HG03196 (cell line): ENCODE results near the gene CTBS.
A peak's percentile ranks its signal among the peaks of the same experiment; 100 is the strongest.
"Not testable (repeated sequence)": the region's sequence is repeated elsewhere in the genome, so short reads cannot be mapped to it uniquely, and the experiment has no call there.

Source experiments
- ATAC-seq: cut with Tn5 transposase; IDR thresholded peaks from one replicate; pipeline ENCODE4 v1.9.1; 2021; ENCODE audit not compliant: unreplicated experiment

CTBS gene

DNA sequence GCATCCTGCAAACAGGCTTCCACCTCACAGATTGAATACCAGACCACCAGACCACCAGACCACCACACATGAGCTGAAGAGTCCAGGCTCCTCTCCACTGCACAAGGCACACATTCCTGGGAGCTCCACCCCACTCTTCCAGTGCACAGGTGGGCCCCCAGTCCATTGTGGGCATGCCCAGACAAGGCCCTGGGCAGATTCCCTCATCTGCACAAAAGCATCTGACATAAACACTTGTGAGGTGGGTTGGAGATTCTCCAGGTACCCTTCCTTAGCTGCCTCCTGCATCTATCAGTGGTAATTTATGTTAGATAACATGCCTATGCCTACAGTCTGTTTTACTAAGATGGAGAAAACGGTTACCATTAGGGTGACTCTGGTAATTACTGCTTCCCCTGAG is 11.6 kb upstream of the CTBS start:
- ATAC-seq: no peak

DNA sequence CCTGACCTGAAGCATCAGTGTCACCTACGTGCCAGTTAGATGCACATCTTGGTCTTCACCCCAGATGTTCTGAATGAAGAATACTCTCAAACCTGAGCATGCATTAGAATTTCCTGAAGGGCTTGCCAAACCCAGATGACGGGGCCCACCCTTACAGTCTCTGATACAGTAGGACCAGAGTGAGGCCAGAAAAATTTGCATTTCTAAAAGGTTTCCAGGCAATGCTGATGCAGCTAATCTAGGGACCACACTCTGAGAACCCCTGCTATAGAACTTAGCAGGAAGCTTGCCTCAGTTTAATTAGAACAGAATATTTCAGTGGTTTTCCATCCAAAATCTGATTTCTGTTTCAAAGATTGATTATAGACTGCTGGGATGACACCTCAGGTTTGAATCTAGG is 9.9 kb upstream of the CTBS start:
- no peak for ATAC-seq

DNA sequence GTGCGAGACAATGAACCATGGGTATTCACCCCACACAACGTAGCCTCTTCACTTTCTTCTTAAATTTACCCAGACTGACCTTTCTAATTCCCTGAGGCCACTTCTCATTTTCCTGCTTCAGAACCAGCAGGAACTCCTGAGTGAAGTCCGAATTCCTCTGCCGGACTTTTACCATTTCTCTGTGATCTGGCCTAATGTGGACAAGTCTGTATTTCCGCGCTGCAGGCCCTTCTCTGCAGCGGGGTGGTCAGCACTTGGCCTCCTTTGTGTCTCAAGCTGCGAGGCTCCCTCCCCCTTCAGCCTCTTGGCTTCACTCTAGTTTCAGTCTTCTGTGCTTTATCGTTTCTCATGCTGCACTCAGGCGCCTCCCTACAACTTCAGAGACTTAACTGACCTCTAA is 9.4 kb upstream of the CTBS start:
- no peak for ATAC-seq

GRCh38 chr1:84582802-84583587 is 8.8 kb upstream of the CTBS start:
- no peak for ATAC-seq

DNA sequence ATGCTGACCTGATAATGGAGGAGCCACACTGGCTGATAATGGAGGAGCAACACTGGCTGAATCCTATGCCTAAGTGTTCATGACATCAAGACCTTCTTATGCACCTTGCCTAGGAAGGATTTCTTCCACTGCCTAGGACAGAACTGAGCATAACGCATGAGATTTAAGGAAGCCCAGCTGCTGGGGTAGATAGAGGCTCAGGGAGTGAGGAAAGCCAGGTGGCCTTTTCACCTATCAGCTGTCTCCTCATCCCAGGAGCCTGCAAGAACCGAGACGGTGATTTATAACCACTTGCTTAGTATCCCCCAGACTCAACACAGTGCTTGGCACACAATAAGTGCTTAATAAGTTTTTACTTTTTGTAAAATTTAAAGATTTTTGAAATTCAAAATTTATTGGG is 7.4 kb upstream of the CTBS start:
- no peak for ATAC-seq

DNA sequence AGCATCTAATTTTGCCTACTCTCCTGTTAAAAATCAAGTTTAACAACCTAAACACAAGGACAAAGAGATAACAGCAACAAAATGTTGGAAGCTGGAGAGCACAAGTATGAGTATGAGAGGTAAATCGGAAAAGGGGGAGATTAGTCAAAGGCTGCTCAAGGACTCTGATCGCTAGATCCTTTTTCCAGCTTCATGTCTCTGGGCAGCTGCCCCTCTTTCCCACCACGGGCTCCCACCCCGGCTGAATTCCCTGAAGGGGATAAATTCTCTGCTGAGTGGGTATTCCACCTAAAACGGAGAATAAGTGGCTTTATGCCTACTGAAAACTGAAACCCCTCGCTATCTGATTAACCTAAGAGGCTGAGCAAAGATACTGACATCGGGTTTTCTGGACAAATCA is 696 bp upstream of the CTBS start:
- no peak for ATAC-seq

DNA sequence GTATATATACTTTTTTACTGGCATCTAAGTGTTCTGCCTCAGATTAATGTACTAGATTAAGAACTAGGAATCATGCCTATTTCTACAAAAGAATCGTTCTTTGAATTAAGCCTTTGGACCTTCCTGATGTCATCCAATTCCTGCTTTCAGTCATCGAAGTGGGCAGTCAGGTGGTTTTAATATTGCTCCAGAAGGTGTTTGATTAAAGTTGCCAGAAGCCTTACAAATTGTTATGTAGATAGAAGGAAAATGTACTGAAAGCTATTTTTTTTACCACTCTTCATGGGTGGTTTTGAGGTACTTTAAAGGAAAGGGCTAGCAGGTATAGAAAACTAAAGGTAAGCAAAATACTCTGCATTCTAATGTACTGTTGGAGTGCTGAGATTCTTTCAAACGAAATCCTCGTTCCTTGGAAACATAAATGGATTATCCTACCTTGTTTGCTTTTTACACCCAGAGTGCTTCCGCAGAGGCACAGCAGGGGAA is 716 bp downstream of the CTBS start:
- no peak for ATAC-seq

DNA sequence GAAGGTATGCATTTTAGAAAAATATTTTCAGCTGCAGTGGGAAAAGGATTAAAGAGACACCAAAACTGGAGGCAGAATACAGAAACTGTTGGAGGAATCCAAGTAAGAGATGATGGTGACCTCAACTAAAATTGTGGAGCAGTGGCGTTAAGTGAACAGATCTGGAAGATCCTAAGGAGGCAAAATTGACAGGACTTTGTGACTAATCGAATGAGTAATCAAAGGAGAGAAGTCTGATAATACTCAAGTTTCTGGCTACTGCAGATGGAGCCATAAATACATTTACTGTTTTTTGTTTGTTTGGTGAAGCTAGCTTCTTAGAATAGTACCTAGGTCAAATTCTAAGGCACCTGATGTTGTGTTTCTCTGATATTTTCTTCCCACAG is 3.1 kb downstream of the CTBS start:
- ATAC-seq: no peak

- ATAC-seq: no peak
Observed at GRCh38 chr1:84570436-84571149, 3.6 kb downstream of the CTBS start.

DNA sequence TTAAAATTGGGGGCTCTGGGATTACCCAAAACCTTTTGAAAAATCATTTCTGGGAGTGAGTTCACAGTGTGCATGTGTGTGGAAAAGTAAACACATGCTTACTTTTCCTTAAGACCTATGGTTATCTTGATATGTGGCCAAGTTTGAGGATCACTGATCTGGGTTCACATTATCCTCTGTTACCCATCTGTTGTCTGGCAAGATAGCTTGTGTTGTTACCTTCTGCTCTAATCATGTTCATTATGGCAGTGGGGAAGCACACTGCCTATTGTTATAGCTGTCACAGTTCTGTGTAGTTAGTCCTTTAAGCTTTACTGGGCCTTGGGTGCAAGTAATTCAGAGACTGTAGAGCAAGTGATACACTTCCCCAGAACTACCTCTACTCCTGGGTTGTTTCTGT is 5.0 kb downstream of the CTBS start:
- ATAC-seq: no peak

GRCh38 chr1:84550826-84551225 is 23.4 kb downstream of the CTBS start:
- ATAC-seq: no peak

DNA sequence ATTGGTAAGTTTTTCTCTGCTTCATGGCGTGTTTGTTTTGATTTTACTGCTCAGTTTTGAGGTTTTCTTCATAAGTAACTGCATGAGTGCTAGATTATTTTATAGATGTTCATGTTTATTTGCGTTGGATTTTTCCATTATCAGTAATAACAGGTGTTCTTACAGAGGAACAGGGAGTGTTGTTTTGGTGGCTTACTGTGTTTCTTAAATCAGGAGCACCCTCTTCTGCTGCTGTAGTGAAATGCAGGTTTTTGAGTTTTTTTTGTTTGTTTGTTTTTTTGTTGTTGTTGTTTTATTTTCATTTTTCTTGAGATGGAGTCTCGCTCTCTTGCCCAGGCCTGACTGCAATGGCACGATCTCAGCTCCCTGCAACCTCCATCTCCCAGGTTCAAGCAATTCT is 32.6 kb downstream of the CTBS start:
- no peak for ATAC-seq

DNA sequence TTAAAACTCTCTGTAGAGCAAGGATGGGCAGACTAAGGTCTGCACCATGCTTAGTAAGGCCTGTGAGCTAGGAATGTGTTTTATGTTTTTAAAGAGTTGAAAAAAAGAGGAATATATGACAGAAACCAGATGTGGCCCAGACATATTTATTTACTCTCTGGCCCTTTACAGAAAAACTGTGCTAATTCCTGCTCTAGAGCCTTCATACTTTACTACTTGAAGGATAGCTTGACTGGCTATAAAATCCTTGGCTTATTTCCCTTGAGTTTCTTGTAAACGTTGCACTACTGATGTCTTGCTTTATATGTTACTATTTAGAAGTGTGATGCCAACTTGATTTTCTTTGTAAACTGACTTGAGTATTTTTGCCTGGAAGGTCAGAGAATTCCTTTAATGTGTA is 33.5 kb downstream of the CTBS start:
- ATAC-seq: no peak

DNA sequence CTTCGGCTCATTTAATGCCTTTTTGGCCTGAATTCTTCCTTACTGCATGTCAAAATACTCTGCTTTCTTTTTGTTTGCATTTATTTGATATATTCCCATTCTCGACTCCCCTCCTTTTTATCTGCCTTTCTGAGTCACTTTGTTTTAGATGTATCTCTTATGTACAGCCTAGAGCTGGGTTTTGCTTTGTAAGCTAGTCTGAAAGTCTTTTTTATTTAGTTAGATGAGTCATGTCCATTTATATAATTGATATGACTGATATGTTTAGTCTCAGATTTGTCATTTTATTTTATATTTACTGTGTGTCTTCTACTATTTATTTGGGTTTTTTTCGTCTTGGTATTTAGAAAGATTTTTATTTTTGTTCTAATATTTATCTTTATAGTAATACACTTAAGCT is 34.3 kb downstream of the CTBS start:
- no peak for ATAC-seq

- peak; percentile 60 for ATAC-seq
Observed at GRCh38 chr1:84538599-84538998, 35.6 kb downstream of the CTBS start.

- no peak for ATAC-seq
Observed at GRCh38 chr1:84525779-84526178, 48.5 kb downstream of the CTBS start.

DNA sequence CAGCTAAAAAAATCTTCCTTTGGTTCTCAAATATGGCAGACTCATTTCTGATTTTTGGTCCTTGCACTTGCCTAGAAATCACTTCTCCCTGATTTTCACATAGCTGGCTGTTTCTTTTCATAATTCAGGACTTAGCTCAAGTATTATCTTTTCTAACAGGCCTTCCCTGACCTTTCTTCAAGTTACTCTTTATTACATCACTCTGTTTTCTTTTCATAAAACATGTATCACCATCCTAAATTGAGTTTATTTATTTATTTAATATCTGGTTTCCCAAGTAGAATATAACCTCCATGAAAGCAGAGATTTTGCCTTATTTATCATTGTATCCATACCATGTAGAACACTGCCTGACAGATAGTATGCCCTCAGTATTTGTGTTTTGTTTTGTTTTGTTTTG is 49.6 kb downstream of the CTBS start:
- no peak for ATAC-seq

GRCh38 chr1:84510668-84511067 is 63.6 kb downstream of the CTBS start:
- ATAC-seq: no peak

GRCh38 chr1:84510165-84510564 is 64.1 kb downstream of the CTBS start:
- no peak for ATAC-seq

- no peak for ATAC-seq
Observed at GRCh38 chr1:84509029-84509428, 65.2 kb downstream of the CTBS start.

DNA sequence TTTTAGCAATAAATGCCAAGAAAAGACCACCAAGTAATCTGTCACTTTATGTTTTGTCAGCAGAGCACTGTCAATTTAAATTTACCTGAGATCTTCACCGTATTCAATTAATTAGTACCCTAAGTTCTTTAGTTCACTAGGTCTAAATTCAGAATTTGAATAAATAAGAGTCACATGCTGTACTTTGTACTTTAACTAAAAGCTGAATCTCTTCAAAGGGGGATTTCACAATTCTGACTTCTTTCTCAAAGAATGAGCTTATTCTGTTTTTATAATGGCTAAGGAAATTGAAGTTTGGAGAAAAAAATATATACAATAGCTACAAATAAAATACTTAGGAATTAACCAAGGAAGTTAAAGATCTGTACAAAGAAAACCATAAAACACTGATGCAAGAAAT is 65.7 kb downstream of the CTBS start:
- ATAC-seq: no peak

DNA sequence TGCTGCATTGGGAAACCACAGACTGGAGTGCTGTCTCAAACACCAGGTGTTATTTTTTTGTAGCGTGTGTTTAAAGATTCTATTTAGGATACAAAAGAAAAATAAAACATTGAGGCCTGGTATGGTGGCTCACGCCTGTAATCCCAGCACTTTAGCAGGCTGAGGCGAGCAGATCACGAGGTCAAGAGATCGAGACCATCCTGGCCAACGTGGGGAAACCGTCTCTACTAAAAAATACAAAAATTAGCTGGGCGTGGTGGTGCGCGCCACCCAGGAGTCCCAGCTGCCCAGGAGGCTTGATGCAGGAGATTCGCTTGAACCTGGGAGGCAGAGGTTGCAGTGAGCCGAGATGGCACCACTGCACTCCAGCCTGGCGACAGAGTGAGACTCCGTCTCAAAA is 66.4 kb downstream of the CTBS start:
- not testable (repeated sequence) for ATAC-seq
